ENCODE measurements around the gene PALM3.
A peak's percentile ranks its signal among the peaks of the same experiment; 100 is the strongest.

The PALM3 gene

DNA sequence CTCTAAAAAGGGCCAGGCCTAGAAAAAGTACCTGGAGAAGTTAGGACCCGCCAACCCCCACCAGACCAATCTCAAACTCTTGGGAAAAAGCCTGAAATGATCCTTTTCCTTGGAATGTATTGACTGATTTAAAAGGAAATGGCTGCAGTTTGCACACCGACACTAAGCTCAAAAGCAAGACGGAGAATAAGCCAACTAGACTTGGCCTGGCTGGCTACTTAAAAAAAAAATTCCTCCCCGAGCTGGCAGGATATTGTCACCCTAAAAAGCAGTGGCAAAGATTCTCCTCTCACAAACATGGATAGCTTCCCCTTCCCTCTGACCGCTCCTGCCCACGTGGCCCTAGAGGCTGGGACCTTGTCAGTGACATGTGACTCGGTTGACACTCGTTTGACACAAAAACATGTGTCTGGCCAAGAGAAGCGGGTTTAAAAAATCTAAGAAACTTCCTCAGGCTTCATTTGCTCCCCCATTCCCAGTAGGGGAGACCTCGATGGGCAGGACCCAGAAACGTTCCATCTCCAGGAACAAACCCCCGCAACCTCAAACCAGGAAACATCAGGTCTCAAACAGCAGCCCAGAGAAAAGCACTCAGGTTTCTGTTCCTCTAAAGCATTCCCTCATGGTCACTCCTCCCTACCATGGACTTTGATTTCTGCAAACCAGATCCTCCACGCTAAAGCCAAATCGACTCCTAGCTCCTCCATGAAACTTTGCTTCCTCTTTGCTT is 57.1 kb downstream of the PALM3 start:
- Histone ChIP-seq H3K27me3 (ENCODE audit: low read length) (no peaks in the 10 kb centered on the region), H3F3A (ENCODE audit: insufficient read depth) (peaks cover 23% of the 10 kb centered on the region), H4K20me1 (ENCODE audit: low read depth, low read length) (no peaks in the 10 kb centered on the region), H3K9me3 (ENCODE audit: insufficient read depth, low read length) (no peaks in the 10 kb centered on the region), H3K9me2 (replicated peaks; ENCODE audit: insufficient read depth, low read length) (no peaks in the 10 kb centered on the region), H3K27ac (ENCODE audit: low read depth, low read length) (peak overlapping the region; percentile 75), H3K4me3 (ENCODE audit: insufficient read depth, low read length, poor library complexity, severe bottlenecking) (peak overlapping the region; percentile 64), H2AFZ (ENCODE audit: low read depth, low read length, severe bottlenecking) (peak overlapping the region; percentile 19), H3K9ac (ENCODE audit: low read length) (peak overlapping the region; percentile 83), H3K79me2 (ENCODE audit: insufficient read depth, low read length) (peaks cover 4% of the 10 kb centered on the region; the same call in 1 of the 2 replicates), H3K4me2 (ENCODE audit: low read depth, low read length, poor library complexity, severe bottlenecking) (peak overlapping the region; percentile 96), H3K36me3 (ENCODE audit: low read length) (no peaks in the 10 kb centered on the region)
- TF ChIP-seq, protein P1, sequence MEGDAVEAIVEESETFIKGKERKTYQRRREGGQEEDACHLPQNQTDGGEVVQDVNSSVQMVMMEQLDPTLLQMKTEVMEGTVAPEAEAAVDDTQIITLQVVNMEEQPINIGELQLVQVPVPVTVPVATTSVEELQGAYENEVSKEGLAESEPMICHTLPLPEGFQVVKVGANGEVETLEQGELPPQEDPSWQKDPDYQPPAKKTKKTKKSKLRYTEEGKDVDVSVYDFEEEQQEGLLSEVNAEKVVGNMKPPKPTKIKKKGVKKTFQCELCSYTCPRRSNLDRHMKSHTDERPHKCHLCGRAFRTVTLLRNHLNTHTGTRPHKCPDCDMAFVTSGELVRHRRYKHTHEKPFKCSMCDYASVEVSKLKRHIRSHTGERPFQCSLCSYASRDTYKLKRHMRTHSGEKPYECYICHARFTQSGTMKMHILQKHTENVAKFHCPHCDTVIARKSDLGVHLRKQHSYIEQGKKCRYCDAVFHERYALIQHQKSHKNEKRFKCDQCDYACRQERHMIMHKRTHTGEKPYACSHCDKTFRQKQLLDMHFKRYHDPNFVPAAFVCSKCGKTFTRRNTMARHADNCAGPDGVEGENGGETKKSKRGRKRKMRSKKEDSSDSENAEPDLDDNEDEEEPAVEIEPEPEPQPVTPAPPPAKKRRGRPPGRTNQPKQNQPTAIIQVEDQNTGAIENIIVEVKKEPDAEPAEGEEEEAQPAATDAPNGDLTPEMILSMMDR (IDR thresholded peaks at IDR 0.05; ENCODE audit: insufficient read depth, low read length, poor library complexity, severe bottlenecking) = no peak
- TF ChIP-seq EZH2phosphoT487 (conservative IDR thresholded peaks at IDR 0.05; ENCODE audit: low read length) = no peak
